Lower leg skin (tissue), 4 donors: ENCODE measurements around the gene ABCC2. TPM values are rescaled to one million over a fixed set of nuclear protein-coding genes. Genes with fewer than 3 reads are reported as not detected.

Experiments used
- DNase-seq, 2 donors: peaks; one replicate each; pipeline ENCODE4 v3.0.0-alpha.2; 2019; ENCODE audit warnings: low spot score in 2 of 2
- H3K4me3 ChIP-seq: fragments of 200-600 bp; sonication (generic); 2 replicates; pipeline ENCODE4 v1.5.1; 2017; ENCODE audit warnings: mild to moderate bottlenecking, low read depth; ENCODE audit not compliant: poor library complexity, severe bottlenecking
- CTCF ChIP-seq, 3 donors: fragments of 450-650 bp; IDR thresholded peaks; one replicate each; pipeline ENCODE4 v1.5.1; 2016; ENCODE audit warnings: antibody characterized with exemption in 3 of 3, mild to moderate bottlenecking in 3 of 3, moderate library complexity in 2 of 3
- POLR2A ChIP-seq, 2 donors: fragments of 450-650 bp; IDR thresholded peaks; one replicate each; pipeline ENCODE4 v1.6.1; 2016 to 2017; ENCODE audit warnings: antibody characterized with exemption in 2 of 2, mild to moderate bottlenecking in 1 of 2, moderate library complexity in 1 of 2
- WGBS, 2 donors: methylation state at CpG; one replicate each; pipeline ENCODE4 v1.1.5; 2018; 5-methylcytosine and 5-hydroxymethylcytosine counted together
- intact Hi-C: fragments of 100-400 bp; cut with DNase I; formaldehyde crosslinking; loops from one replicate; pipeline ENCODE4 v1.15.0; 2023; ENCODE audit warnings: low total_unique reads
- total RNA-seq, 4 donors: library from RNA; depleted of rRNA; stranded (reverse); fragments of >200 nt; gene quantifications; one replicate each; pipeline ENCODE4 v1.1.0, GENCODE V29; 2016

Gene ABCC2
- total RNA-seq, 4 donors from 2014 or later = 0.46 to 2.0 (median 1.9) TPM

GRCh38 chr10:99869581-99870122, 87.2 kb downstream of the ABCC2 start:
- intact Hi-C loops = no loop called here
- DNase-seq = no peak
- WGBS, 2 donors = 75 to 82% methylated on average over 9 of the region's 9 CpGs
- no peak overlapping the region for H3K4me3 ChIP-seq
- TF ChIP-seq CTCF (IDR thresholded peaks at IDR 0.05) (no peak), POLR2A (IDR thresholded peaks at IDR 0.05) (no peak)

- TF ChIP-seq CTCF (IDR thresholded peaks at IDR 0.05) (no peak), POLR2A (IDR thresholded peaks at IDR 0.05) (no peak)
- DNase-seq = no peak
- intact Hi-C loops = no loop called here
- H3K4me3 ChIP-seq = no peak overlapping the region
- WGBS, 2 donors = 78 to 82% methylated on average over 8 of the region's 8 CpGs
Observed at GRCh38 chr10:99870123-99870730, 87.8 kb downstream of the ABCC2 start.

GRCh38 chr10:99872367-99873162, 90.1 kb downstream of the ABCC2 start:
- intact Hi-C loops = no loop called here
- H3K4me3 ChIP-seq = no peak overlapping the region
- WGBS, 2 donors = 62 to 66% methylated on average over 5 of the region's 5 CpGs
- no peak for TF ChIP-seq CTCF (IDR thresholded peaks at IDR 0.05)
- no peak for DNase-seq

- no peak overlapping the region for H3K4me3 ChIP-seq
- no peak for TF ChIP-seq CTCF (IDR thresholded peaks at IDR 0.05)
- TF ChIP-seq POLR2A (IDR thresholded peaks at IDR 0.05) = no peak
- intact Hi-C loops = no loop called here
- DNase-seq = no peak
- WGBS, 2 donors = 87 to 91% methylated on average over 5 of the region's 5 CpGs
Observed at GRCh38 chr10:99873846-99874245, 91.4 kb downstream of the ABCC2 start.

- H3K4me3 ChIP-seq = no peak overlapping the region
- TF ChIP-seq POLR2A (IDR thresholded peaks at IDR 0.05) (no peak), CTCF (IDR thresholded peaks at IDR 0.05) (no peak)
- WGBS, 2 donors = 74 to 79% methylated on average over 9 of the region's 9 CpGs
- intact Hi-C loops = no loop called here
- DNase-seq = no peak
Observed at GRCh38 chr10:99874341-99875085, 92.1 kb downstream of the ABCC2 start.
